NCI-H446 (cell line): ENCODE measurements around the gene ATF5.
"Not testable (repeated sequence)": the region's sequence is repeated elsewhere in the genome, so short reads cannot be mapped to it uniquely, and the experiment has no call there.

ENCODE experiments used
- DNase-seq, 2 experiments: peaks; one replicate each; lab custom pipeline; 2025; lab: John Stamatoyannopoulos, UW

ATF5 gene

DNA sequence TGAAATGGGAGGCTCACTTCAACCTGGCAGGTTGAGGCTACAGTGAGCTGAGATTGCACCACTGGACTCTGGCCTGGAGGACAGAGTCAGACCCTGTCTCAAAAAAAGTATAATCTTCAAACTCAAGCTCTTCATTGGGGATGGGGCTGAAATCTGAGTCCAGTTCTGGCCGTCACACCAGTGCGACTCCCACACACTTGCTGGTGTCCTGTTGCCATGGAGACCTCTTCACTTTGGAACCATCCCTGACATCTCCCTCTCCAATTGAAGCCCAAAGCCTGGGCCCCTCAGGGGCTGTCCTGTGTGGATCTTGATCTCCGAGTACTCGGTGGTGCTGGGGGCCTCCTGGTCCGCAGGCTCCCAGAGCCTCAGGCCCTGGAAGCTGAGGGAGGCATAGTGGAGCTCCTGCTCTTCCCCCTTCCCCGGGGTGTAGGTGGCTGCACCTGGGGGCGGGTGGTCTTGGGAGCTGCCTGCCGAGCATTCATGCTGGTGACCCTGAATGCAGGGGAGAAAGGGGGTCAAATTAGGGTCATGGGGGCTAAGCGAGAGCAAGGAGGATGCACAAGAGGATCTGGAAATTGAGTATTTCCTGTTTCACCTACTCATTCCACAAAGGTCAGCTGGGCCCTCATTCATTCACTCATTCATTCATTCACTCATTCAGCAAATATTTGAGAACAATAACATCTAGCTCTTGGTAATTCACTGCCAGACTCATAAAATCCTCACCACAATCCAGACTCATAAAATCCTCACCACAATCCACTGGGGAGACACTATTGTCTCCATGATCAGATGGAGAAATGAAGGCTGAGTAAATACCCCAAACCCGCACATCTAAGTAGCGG, 21.0 kb downstream of the ATF5 start:
- no peak for DNase-seq

DNA sequence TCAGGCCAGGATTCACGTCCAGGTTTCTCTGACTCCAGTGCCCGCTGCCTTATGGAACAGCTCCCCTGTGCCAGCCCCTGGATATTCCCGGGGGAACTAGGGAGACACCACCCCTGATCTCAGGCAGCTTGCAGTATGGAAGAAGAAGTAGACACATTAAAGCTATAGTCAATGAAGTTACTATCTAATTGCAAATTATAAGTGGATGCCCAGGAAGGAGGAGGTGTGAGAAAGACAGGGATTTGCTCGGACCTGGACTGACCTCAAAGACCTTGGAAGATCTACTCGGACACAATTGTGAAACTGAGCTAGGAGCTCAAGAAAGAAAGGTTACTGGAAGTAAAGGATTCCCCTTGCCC, 21.6 kb downstream of the ATF5 start:
- DNase-seq, result no peak

DNA sequence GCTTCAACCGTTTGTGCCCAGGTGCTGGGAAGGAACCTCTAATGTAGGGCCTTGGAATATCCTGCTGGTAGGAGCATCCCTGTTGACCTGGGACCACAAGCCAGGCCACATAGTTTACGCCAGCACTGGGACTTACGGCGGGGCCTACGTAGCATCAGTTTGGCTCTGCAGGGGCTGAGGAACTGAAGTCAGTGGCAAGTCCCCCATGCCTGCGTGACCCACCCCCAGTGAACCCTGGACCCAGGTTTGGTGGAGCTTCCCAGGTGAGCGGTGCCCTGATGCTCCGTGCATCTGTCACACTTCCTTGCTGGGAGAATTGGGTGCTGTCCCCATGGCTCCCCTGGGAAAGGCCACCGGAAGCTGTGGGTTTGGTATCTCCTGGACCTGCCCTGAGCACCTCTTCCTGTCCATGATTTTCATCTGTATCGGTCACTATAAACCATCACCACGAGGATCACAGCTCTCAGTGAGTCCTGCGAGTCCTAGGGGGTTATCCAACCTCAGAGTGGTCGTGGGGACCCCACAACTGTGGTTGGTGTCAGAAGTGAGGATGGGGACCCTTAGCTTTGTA, 22.0 kb downstream of the ATF5 start:
- DNase-seq, result no peak

DNA sequence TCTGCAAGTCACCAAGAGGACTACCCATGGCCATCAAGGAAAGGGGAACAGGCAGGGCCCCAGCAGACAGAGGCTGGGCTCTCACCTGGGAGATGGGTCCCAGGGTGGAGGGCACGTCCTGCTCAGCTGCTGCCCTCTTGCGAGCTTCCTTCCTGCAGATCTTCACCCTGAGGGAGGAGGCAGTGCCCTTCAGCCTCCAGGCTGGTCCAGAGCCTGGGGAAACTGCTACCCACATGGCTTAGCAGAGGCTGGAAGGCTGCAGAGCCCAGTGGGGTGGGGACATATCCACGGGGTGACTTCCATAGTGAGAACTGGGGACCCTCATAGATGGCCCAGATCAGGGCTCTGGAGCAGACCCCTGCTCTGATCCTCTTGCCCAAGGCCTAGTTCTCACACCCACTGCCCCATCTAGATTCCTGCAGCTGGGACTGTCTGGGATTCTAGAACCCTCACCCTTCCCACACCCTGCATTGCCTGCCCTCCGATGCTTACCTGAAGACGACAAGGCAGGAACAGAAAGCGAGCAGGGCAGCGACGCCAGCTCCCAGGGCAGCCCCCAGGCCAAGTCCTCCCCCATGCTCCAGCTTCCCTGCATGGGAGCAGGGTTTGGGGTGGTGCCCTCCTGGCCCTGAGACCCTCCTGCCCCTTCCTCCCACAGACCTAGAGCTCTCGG, 22.9 kb downstream of the ATF5 start:
- DNase-seq, result no peak

DNA sequence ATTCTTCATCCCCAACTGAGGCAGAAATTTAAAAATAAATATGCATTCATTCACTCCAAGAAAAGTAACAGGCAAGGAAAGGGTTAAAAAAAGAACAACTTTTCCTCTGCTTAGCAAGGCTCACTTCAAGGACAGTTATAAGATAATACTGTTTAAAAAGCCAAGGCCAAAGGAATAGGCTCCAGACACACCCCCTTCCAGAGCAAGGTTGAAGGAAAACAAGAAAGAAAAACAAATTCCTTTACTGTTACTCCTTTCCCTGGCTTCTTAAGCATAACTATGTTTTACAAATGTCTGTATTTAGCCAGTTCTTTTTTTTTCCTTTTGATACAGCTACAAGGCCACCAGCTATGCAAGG, 23.5 kb downstream of the ATF5 start:
- DNase-seq, result no peak

DNA sequence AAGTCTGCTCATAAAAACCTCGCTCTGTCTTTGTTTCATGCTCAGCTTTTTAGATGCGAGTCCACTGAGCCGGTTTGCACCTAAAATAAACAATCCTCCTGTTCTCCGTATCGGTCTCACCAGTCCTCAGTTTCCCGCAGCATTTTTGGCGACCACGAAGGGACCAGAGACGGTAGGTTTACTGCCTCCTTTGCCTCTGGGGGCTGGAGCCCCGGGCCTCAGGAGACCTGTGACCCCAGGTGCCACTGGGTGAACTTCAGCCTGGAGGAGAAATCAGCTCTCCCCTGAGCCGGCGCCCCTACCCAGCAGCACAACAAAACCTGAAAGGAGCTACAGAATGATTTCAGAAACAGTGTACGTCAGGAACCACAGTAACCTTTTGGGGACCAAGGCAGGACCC, 23.9 kb downstream of the ATF5 start:
- DNase-seq, result no peak

DNA sequence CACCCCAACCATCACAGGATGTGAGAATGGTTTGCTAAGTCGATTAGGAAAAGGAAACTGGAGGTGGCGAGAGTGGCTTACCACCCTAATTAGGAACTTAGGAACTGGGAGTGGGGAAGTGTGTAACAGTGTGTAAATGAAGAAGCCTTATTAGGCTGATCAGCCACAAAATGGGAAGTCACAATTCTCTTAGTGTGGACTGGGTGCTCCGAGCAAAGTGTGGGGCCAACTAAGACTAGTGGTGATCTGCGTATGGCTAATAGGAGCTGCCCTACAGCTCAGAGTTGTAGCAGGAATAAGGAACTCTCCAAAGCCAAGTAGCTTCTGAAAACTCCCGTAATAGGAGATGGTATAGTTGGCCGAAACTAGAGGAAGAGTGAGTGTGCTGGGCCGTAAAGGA, 24.4 kb downstream of the ATF5 start:
- DNase-seq, result no peak

DNA sequence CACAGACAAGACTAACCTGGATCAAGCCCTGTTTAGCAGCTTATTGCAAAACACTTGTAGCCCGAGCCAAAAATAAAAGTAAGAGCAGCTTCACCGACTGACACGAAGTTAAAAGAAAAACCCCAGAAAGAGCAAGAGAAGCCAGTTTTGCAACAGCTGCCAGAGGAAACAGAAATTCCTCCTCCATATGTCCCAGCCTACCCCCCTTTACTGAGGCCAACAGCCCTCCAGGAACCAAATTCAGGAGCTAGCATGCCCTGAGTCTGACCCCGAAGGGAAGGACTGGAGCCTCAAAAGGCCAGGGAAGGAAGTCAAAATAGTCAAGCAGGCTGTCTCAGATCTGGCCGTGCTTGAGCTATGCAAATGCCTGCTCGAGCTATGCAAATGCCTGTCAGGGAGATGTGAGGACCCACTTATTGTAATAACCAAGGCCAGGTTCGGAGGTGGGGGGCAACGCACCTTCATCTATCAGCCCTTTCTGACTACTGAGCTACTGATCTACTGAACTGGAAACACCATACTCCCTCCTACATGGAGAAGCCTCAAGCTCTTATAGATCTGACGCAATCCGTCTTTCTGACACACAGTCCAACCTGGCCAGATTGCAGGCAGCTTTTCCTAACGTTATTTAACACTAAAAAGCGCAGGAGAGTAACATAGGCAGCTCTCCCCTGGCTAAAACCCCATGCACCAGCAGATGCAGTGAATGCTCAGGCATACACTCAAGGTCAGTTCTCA, 25.3 kb downstream of the ATF5 start:
- DNase-seq, result no peak

DNA sequence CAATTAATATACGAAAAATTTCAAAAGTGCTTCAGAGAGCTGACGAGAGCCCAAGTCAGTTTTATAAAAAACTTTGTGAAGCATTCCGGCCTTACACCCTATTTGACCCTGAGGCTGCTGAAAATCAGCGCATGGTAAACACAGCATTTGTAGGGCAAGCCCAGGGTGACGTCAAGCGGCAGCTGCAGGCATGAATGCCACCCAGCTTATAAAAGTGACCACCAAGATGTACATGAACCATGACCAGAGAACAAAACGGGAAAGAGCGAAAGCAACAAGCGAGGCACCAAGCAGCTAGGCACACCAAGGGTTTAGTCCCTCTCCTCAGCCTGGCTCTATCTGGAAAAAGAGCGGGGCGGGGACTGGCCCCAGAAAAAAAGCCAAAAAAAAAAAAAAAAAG, 25.9 kb downstream of the ATF5 start:
- no peak for DNase-seq

DNA sequence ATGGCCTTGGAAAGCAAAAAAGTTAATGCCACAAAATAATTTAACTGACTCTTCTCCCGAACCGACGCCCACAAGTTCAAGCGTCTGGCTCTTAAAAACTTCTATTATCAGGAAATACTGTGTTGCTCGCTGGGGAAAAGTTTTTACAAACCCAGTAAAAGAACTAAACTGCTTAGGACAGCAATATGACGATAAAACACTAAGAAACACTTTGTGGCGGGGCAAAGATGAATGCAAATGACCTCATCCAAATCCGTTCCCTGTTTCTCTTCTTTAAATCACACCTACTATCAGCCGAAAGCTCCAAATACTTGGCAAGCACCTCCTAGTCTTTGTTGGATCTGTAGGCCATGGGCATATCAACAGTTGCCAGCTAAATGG, 27.1 kb downstream of the ATF5 start:
- no peak for DNase-seq

DNA sequence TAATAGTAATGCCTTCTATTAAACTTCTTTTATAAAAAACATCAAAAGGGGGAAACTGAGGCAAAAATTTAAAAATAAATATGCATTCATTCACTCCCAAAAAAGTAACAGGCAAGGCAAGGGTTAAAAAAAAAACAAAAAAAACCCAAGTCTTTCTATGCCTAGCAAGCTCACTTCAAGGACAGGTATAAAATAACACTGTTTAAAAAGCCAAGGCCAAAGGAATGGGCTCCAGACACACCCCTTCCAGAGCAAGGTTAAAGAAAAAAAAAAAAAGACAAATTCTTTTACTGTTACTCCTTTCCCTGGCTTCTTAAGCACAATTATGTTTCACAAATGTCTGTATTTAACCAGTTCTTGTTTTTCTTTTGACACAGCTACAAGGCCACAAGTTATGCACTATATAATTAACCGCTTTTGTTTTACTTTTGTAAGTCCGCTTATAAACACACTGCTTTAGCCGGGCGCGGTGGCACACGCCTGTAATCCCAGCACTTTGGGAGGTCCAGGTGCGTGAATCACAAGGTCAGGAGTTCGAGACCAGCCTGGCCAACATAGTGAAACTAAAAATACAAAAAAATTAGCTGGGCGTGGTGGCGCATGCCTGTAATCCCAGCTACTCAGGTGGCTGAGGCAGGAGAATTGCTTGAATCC, 28.4 kb downstream of the ATF5 start:
- DNase-seq, result no peak

DNA sequence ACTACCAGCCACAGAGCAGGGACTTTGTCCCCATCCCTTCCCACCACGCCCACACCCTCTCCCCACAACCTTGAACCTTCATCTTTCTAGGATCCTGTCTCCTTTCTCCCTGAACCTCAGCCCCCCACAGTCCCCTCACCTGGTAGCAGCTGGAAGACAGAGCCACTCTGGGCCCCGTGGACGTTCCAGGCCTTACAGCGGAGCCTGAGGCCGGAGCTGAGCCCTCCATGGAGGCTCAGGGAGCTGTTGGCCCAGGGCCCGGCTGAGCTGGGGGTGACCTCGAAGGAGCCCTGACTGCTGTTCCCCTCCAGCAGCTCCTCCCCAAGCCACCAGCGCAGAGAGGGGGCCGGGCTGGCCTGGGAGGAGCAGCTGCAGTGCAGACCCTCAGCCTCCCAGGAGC, 29.1 kb downstream of the ATF5 start:
- not testable (repeated sequence) for DNase-seq

DNA sequence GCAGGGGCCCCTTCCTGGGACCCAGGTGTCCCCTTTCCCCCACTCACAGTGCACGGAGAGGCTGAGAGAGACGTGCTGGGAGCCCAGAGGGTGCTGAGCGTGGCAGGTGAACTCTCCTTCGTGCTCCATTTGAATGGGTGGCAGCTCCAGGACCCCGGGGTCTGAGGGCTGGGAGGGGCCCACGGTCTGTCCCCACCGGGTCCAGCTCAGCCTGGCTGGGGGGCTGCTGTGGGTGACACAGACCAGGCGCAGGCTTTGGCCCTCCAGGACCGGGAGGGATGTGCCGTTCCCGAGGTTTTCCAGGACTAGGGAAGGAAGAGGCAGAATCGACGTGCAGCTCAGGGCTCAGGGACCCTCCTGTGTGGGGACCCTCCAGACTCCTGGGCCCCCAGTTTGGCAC, 29.6 kb downstream of the ATF5 start:
- not testable (repeated sequence) for DNase-seq

DNA sequence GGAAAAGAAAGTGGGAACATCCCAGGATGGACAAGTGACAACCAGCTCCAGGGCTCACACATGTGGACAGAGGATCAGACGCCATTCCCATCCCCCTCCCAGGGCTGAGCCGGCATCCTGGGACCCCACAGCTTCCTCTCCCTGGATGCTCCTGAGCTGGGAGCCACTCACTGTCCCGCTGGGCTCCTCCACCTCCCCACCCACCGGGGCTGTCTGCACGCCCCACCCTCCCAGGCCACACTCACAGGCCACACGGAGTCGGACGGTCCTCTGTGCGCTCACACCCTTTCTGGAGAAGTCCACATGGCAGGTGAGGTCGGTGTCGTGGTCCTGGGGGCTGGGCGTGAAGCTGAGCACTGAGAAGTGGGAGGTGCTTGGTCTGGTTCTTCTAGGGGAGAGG, 30.9 kb downstream of the ATF5 start:
- DNase-seq, result not testable (repeated sequence)

DNA sequence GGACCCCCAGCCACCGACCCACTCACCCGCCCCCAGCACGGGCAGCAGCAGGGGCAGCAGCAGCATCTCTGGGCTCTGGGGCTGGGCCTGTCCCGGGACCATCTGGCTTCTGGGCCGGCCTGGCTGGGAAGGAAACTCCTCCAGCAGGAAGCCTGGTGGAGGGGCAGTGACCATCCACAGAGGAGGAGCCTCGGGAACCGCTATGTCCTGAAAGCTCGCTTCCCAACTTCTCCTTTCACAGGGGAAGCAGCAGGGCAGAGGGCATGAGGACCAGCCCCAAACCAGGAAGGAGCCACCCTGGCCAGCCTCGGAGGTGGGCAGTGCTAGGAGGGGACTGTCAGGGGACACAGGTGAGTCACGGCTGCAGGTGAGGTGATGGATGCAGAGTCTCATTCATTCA, 32.0 kb downstream of the ATF5 start, which contains the start of gene SIGLEC11:
TSS of gene SIGLEC11 (minus strand) at position 193 of the 400 bp plus-strand sequence. CDS start at position 102, 91 bp downstream.
- not testable (repeated sequence) for DNase-seq

DNA sequence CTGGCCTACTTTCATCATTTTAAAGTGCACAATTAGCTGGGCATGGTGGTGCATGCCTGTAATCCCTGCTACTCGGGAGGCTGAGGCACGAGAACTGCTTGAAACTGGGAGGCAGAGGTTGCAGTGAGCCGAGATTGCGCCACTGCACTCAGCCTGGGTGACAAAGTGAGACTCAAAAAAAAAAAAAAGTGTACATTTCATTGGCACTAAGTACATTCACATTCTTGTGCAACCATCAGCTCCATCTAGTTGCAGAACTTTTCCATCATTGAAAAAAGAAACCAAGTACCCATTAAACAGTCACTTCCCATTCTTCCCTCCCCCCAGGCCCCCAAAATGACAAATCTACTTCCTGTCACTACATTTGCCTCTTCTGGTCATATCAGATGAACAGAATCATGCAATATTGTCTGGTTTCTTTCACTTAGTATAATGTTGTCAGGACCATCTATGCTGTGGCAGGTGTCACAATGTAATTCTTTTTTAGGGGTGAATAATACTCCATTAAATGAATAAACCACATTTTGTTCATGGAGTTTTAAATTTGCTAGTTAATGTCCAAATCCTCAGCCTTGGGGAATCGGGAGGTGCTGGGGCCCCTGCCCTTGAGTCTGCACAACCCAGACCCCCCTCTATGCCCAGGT, 39.4 kb downstream of the ATF5 start:
- no peak for DNase-seq

DNA sequence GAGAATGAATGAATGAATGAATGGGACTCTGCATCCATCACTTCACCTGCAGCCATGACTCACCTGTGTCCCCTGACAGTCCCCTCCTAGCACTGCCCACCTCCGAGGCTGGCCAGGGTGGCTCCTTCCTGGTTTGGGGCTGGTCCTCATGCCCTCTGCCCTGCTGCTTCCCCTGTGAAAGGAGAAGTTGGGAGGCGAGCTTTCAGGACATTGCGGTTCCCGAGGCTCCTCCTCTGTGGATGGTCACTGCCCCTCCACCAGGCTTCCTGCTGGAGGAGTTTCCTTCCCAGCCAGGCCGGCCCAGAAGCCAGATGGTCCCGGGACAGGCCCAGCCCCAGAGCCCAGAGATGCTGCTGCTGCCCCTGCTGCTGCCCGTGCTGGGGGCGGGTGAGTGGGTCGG, 40.4 kb downstream of the ATF5 start:
- not testable (repeated sequence) for DNase-seq

DNA sequence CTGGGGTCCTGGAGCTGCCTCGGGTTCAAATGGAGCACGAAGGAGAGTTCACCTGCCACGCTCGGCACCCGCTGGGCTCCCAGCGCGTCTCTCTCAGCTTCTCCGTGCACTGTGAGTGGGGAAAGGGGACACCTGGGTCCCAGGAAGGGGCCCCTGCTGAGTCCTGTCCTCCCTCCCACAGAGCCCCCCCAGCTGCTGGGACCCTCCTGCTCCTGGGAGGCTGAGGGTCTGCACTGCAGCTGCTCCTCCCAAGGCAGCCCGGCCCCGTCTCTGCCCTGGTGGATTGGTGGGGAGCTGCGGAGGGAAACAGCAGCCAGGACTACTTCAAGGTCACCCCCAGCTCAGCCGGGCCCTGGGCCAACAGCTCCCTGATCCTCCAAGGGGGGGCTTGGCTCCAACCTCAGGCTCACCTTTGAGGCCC, 43.0 kb downstream of the ATF5 start:
- DNase-seq, result no peak

DNA sequence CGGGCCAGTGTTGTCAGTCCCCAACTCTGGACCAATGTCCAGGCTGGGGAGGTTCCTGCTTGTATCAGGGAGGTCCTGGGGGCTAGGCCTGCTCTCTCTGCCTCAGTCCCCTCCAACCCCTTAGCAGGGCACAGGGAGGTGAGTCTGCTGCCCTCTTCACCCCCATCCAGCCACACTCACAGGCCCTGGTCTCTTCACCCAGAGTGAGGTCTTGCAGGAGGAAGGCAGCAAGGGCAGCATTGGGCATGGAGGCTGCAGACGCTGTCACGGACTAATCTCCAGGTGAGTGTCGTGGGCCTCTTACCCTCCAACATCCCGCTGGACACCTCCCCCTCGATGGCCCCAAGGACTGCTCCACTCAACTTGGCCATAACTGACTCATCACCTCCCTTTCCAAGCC, 43.8 kb downstream of the ATF5 start:
- DNase-seq, result no peak

DNA sequence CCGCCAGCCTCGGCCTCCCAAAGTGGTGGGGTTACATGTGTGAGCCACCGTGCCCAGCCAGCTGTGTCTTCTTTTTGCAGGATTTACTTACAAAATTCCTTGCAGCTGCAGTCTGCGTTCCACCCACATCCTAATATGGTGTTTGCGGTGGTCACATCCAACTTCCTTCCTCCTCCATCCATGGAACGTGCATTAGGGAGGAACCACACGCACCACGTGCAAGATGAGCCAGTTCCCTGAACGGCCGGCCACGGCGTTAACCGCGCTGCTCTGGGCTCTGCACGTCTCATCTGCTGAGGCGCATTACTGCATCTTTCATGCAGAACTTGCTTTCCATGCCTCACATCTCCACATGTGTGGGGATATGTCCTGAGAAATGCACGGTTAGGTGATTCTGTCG, 45.0 kb downstream of the ATF5 start:
- no peak for DNase-seq

DNA sequence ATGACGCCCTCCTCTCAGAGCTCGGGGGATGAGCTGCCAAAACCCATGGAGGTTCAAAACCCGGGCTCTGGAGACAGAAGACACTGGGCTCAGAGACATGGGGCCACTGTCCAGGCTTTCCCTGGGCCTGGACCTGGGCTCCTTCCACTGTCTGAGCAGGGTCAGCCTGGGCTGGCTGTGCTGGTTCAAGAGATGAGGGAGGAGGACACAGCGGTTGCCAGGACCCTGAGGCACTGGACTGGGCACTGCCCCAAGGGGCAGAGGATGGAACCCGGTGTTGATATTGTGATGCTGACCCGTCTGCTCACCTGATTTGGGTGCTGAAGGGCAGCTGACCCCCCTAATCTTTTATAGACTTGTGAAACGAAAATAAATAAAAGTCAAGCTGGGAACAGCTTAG, 46.0 kb downstream of the ATF5 start:
- DNase-seq, result no peak

DNA sequence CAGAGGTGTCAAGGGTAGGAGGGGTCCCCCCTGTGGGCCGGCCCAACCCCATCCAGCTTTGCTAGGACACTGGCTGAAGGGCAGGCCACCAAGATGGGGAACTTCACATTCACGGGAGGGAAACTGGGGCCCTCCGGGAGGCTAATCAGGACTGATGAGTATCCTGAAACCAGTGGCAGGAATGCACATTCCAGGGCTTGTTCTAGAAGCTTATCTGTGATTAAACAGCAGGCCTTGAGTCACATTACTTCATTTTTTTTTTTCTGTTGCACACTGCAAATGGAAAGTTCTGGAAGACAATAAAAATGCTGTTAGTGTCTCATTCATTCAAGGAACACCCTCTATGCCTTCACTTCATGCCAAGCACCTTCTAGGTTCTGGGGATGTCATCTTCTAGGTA, 47.5 kb downstream of the ATF5 start:
- no peak for DNase-seq
